Gastroesophageal sphincter (tissue), 4 donors: ENCODE data around the gene RPRD2. TPM values are rescaled to one million over a fixed set of nuclear protein-coding genes. Genes with fewer than 3 reads are reported as not detected.

Source experiments
- ATAC-seq: fragments of 150-250 bp; one replicate; pipeline ENCODE4 v1.9.1; 2016; ENCODE audit warnings: mild to moderate bottlenecking, moderate library complexity
- H3K27ac ChIP-seq, 4 donors: fragments of 200-600 bp; sonication (generic) in 3 of 4; 1 replicate in 3 of 4; 2 replicates in 1 of 4; pipeline ENCODE4 v1.5.1; 2016 to 2019
- H3K27me3 ChIP-seq: fragments of 200-600 bp; sonication (generic); one replicate; pipeline ENCODE4 v1.5.1; 2019
- H3K36me3 ChIP-seq, 2 donors: fragments of 200-600 bp; sonication (generic); one replicate each; pipeline ENCODE4 v1.5.1; 2019; ENCODE audit warnings: control low read depth in 1 of 2
- H3K4me1 ChIP-seq, 3 donors: fragments of 200-600 bp; sonication (generic); 1 replicate in 2 of 3; 2 replicates in 1 of 3; pipeline ENCODE4 v1.5.1; 2016 to 2019; ENCODE audit warnings: control low read depth in 2 of 3
- H3K4me3 ChIP-seq, 2 donors: fragments of 200-600 bp; sonication (generic); one replicate each; pipeline ENCODE4 v1.5.1; 2019; ENCODE audit warnings: mild to moderate bottlenecking in 1 of 2, moderate library complexity in 1 of 2
- H3K9me3 ChIP-seq, 3 donors: fragments of 200-600 bp; sonication (generic); one replicate each; pipeline ENCODE4 v1.5.1; 2017 to 2019; ENCODE audit warnings: control low read depth in 2 of 3
- CTCF ChIP-seq, 4 experiments: fragments of 200-600 bp in 2 of 4; fragments of 450-650 bp in 2 of 4; sonication (generic) in 1 of 4; IDR thresholded peaks; one replicate each; pipeline ENCODE4 v1.5.1; 2017 to 2019; ENCODE audit warnings: antibody characterized with exemption in 4 of 4, mild to moderate bottlenecking in 2 of 4, moderate library complexity in 2 of 4
- EP300 ChIP-seq: sonication (generic); formaldehyde crosslinking; IDR thresholded peaks from one replicate; pipeline ENCODE4 v1.6.1; 2017; ENCODE audit warnings: antibody characterized with exemption, mild to moderate bottlenecking
- POLR2A ChIP-seq, 2 donors: fragments of 450-650 bp; IDR thresholded peaks; one replicate each; pipeline ENCODE4 v1.6.1; 2017; ENCODE audit warnings: antibody characterized with exemption in 2 of 2, mild to moderate bottlenecking in 2 of 2, moderate library complexity in 1 of 2
- POLR2AphosphoS5 ChIP-seq: sonication (generic); formaldehyde crosslinking; IDR thresholded peaks from one replicate; pipeline ENCODE4 v1.6.1; 2017; ENCODE audit warnings: antibody characterized with exemption
- WGBS, 2 donors: methylation state at CpG; one replicate each; pipeline ENCODE4 v1.1.5; 2018; ENCODE audit warnings: low coverage in 1 of 2; 5-methylcytosine and 5-hydroxymethylcytosine counted together
- total RNA-seq, 4 donors: library from RNA; depleted of rRNA; stranded (reverse); fragments of >200 nt; gene quantifications; one replicate each; pipeline ENCODE4 v1.1.0, GENCODE V29; 2016

RPRD2 gene
- total RNA-seq, 4 donors from 2014 or later: 17.0 to 31.3 (median 26.2) TPM

- WGBS, 2 donors: 0 to 1% methylated on average over 12 to 20 of the region's 50 CpGs
- peak; percentile 59 for ATAC-seq
- peaks cover 0 to 44% (median 0%) of the 10 kb centered on the region in 3 donors for H3K4me1 ChIP-seq
- TF ChIP-seq POLR2A (IDR thresholded peaks at IDR 0.05): peak; percentile 24 to 65
- TF ChIP-seq POLR2AphosphoS5: peak; percentile 29
- peak in 2 of 4 experiments; percentile 23 to 44 for TF ChIP-seq CTCF (IDR thresholded peaks at IDR 0.05)
- no peak for TF ChIP-seq EP300
- H3K27ac ChIP-seq: peak overlapping the region; percentile 87 to 98 (median 94)
- H3K9me3 ChIP-seq: no peaks in the 10 kb centered on the region
- H3K4me3 ChIP-seq: peak overlapping the region; percentile 72 to 95
- no peaks in the 10 kb centered on the region for H3K36me3 ChIP-seq
- no peaks in the 10 kb centered on the region for H3K27me3 ChIP-seq
These were observed 470 bp downstream of the RPRD2 start for GRCh38 chr1:150364231-150365003.

- H3K4me3 ChIP-seq: peak overlapping the region; percentile 72 to 95
- no peak for ATAC-seq
- H3K36me3 ChIP-seq: no peaks in the 10 kb centered on the region
- peaks cover 0 to 58% (median 0%) of the 10 kb centered on the region in 3 donors for H3K4me1 ChIP-seq
- H3K27me3 ChIP-seq: no peaks in the 10 kb centered on the region
- no peaks in the 10 kb centered on the region for H3K9me3 ChIP-seq
- WGBS, 2 donors: 0% methylated on average over 2 to 3 of the region's 3 CpGs
- TF ChIP-seq POLR2AphosphoS5: no peak
- H3K27ac ChIP-seq: peak overlapping the region; percentile 87 to 98 (median 94)
These were observed 2.0 kb downstream of the RPRD2 start for GRCh38 chr1:150365941-150366340.

GRCh38 chr1:150366416-150367296 is 2.7 kb downstream of the RPRD2 start:
- ATAC-seq: no peak
- 10% methylated on average over 12 of the region's 12 CpGs for WGBS, 2 donors
- Histone ChIP-seq H3K27me3 (no peaks in the 10 kb centered on the region), H3K4me3 (peak overlapping the region; percentile 72 to 95), H3K36me3 (no peaks in the 10 kb centered on the region), H3K27ac (peak overlapping the region; percentile 16 to 98 (median 94)), H3K4me1 (peaks cover 0 to 65% (median 0%) of the 10 kb centered on the region in 3 donors), H3K9me3 (no peaks in the 10 kb centered on the region)
- no peak for TF ChIP-seq POLR2AphosphoS5
- TF ChIP-seq EP300: no peak
- TF ChIP-seq POLR2A (IDR thresholded peaks at IDR 0.05): no peak
- no peak for TF ChIP-seq CTCF (IDR thresholded peaks at IDR 0.05)

GRCh38 chr1:150371110-150371509 is 7.2 kb downstream of the RPRD2 start:
- no peaks in the 10 kb centered on the region for H3K9me3 ChIP-seq
- no peak overlapping the region for H3K4me3 ChIP-seq
- TF ChIP-seq CTCF (IDR thresholded peaks at IDR 0.05) (no peak), EP300 (no peak), POLR2AphosphoS5 (no peak), POLR2A (IDR thresholded peaks at IDR 0.05) (no peak)
- no peak for ATAC-seq
- peaks cover 0 to 93% (median 11%) of the 10 kb centered on the region in 3 donors for H3K4me1 ChIP-seq
- H3K27ac ChIP-seq: no peak overlapping the region
- 84 to 93% methylated on average over 4 to 8 of the region's 8 CpGs for WGBS, 2 donors
- H3K36me3 ChIP-seq: peaks cover 0 to 2% of the 10 kb centered on the region in 2 donors
- no peaks in the 10 kb centered on the region for H3K27me3 ChIP-seq

DNA sequence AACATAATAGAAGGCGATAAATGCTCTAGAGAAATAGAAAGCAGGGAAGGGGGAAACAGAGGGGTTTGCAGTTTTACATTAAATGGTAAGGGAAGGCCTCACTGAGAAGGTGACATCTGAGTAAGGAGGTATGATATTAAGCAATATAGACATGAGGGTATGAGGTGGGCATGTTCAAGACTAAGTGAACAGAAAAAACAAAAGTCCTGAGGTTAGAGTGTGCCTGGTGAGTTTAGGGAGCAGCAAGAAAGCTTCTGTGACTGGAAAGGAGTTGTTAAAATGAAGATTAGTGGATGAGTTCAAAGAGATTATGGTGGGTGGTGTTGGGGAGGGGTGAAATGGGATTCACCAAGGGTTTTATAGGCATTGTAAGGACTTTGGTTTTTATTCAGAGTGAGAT is 8.6 kb downstream of the RPRD2 start:
- 100% methylated on average over 1 of the region's 1 CpG for WGBS, 2 donors
- peaks cover 0 to 2% of the 10 kb centered on the region in 2 donors for H3K36me3 ChIP-seq
- no peak overlapping the region for H3K4me3 ChIP-seq
- ATAC-seq: no peak
- H3K4me1 ChIP-seq: peaks cover 0 to 88% (median 11%) of the 10 kb centered on the region in 3 donors
- H3K27me3 ChIP-seq: no peaks in the 10 kb centered on the region
- H3K9me3 ChIP-seq: no peaks in the 10 kb centered on the region
- no peak overlapping the region for H3K27ac ChIP-seq
- TF ChIP-seq POLR2AphosphoS5: no peak
